ENCODE results near the gene PHACTR3.

PHACTR3 gene

GRCh38 chr20:59690101-59690500 lies 85.8 kb downstream of the PHACTR3 start:
- Histone ChIP-seq H3K27me3 (ENCODE audit: control insufficient read depth in 2 of 2, insufficient read depth in 2 of 2, low read length in 2 of 2) (no peaks in the 10 kb centered on the region), H3K4me1 (ENCODE audit: control insufficient read depth in 2 of 2, insufficient read depth in 2 of 2, low read length in 2 of 2) (no peaks in the 10 kb centered on the region), H3K27ac (ENCODE audit: low read depth in 2 of 2, low read length in 2 of 2) (no peak overlapping the region), H3K36me3 (ENCODE audit: control insufficient read depth in 2 of 2, insufficient read depth in 2 of 2, low read length in 2 of 2) (no peaks in the 10 kb centered on the region), H3K9me3 (ENCODE audit: control insufficient read depth in 2 of 2, low read length in 2 of 2) (no peaks in the 10 kb centered on the region), H3K9ac (ENCODE audit: low read depth in 1 of 2, low read length in 2 of 2) (no peak overlapping the region), H3K4me3 (ENCODE audit: low read length in 2 of 2) (no peak overlapping the region)

GRCh38 chr20:59690976-59691375 lies 86.6 kb downstream of the PHACTR3 start:
- H3K9ac ChIP-seq (ENCODE audit: low read depth in 1 of 2, low read length in 2 of 2): no peak overlapping the region
- H3K27ac ChIP-seq (ENCODE audit: low read depth in 2 of 2, low read length in 2 of 2): no peak overlapping the region
- H3K36me3 ChIP-seq (ENCODE audit: control insufficient read depth in 2 of 2, insufficient read depth in 2 of 2, low read length in 2 of 2): no peaks in the 10 kb centered on the region
- H3K4me3 ChIP-seq (ENCODE audit: low read length in 2 of 2): no peak overlapping the region
- no peaks in the 10 kb centered on the region for H3K9me3 ChIP-seq (ENCODE audit: control insufficient read depth in 2 of 2, low read length in 2 of 2)
- no peaks in the 10 kb centered on the region for H3K4me1 ChIP-seq (ENCODE audit: control insufficient read depth in 2 of 2, insufficient read depth in 2 of 2, low read length in 2 of 2)
- H3K27me3 ChIP-seq (ENCODE audit: control insufficient read depth in 2 of 2, insufficient read depth in 2 of 2, low read length in 2 of 2): no peaks in the 10 kb centered on the region

GRCh38 chr20:59692139-59692538 lies 87.8 kb downstream of the PHACTR3 start:
- no peaks in the 10 kb centered on the region for H3K36me3 ChIP-seq (ENCODE audit: control insufficient read depth in 2 of 2, insufficient read depth in 2 of 2, low read length in 2 of 2)
- H3K4me1 ChIP-seq (ENCODE audit: control insufficient read depth in 2 of 2, insufficient read depth in 2 of 2, low read length in 2 of 2): no peaks in the 10 kb centered on the region
- H3K9me3 ChIP-seq (ENCODE audit: control insufficient read depth in 2 of 2, low read length in 2 of 2): no peaks in the 10 kb centered on the region
- H3K27ac ChIP-seq (ENCODE audit: low read depth in 2 of 2, low read length in 2 of 2): no peak overlapping the region
- no peaks in the 10 kb centered on the region for H3K27me3 ChIP-seq (ENCODE audit: control insufficient read depth in 2 of 2, insufficient read depth in 2 of 2, low read length in 2 of 2)
- no peak overlapping the region for H3K9ac ChIP-seq (ENCODE audit: low read depth in 1 of 2, low read length in 2 of 2)
- no peak overlapping the region for H3K4me3 ChIP-seq (ENCODE audit: low read length in 2 of 2)

GRCh38 chr20:59693587-59693986 lies 89.2 kb downstream of the PHACTR3 start:
- H3K9ac ChIP-seq (ENCODE audit: low read depth in 1 of 2, low read length in 2 of 2): no peak overlapping the region
- H3K4me1 ChIP-seq (ENCODE audit: control insufficient read depth in 2 of 2, insufficient read depth in 2 of 2, low read length in 2 of 2): no peaks in the 10 kb centered on the region
- no peaks in the 10 kb centered on the region for H3K27me3 ChIP-seq (ENCODE audit: control insufficient read depth in 2 of 2, insufficient read depth in 2 of 2, low read length in 2 of 2)
- no peaks in the 10 kb centered on the region for H3K36me3 ChIP-seq (ENCODE audit: control insufficient read depth in 2 of 2, insufficient read depth in 2 of 2, low read length in 2 of 2)
- no peak overlapping the region for H3K4me3 ChIP-seq (ENCODE audit: low read length in 2 of 2)
- no peaks in the 10 kb centered on the region for H3K9me3 ChIP-seq (ENCODE audit: control insufficient read depth in 2 of 2, low read length in 2 of 2)
- H3K27ac ChIP-seq (ENCODE audit: low read depth in 2 of 2, low read length in 2 of 2): no peak overlapping the region

GRCh38 chr20:59696476-59696875 lies 92.1 kb downstream of the PHACTR3 start:
- Histone ChIP-seq H3K36me3 (ENCODE audit: control insufficient read depth in 2 of 2, insufficient read depth in 2 of 2, low read length in 2 of 2) (no peaks in the 10 kb centered on the region), H3K9me3 (ENCODE audit: control insufficient read depth in 2 of 2, low read length in 2 of 2) (no peaks in the 10 kb centered on the region), H3K9ac (ENCODE audit: low read depth in 1 of 2, low read length in 2 of 2) (no peak overlapping the region), H3K4me1 (ENCODE audit: control insufficient read depth in 2 of 2, insufficient read depth in 2 of 2, low read length in 2 of 2) (no peaks in the 10 kb centered on the region), H3K4me3 (ENCODE audit: low read length in 2 of 2) (no peak overlapping the region), H3K27ac (ENCODE audit: low read depth in 2 of 2, low read length in 2 of 2) (no peak overlapping the region), H3K27me3 (ENCODE audit: control insufficient read depth in 2 of 2, insufficient read depth in 2 of 2, low read length in 2 of 2) (no peaks in the 10 kb centered on the region)

- H3K4me1 ChIP-seq (ENCODE audit: control insufficient read depth in 2 of 2, insufficient read depth in 2 of 2, low read length in 2 of 2): no peaks in the 10 kb centered on the region
- H3K27ac ChIP-seq (ENCODE audit: low read depth in 2 of 2, low read length in 2 of 2): no peak overlapping the region
- H3K36me3 ChIP-seq (ENCODE audit: control insufficient read depth in 2 of 2, insufficient read depth in 2 of 2, low read length in 2 of 2): no peaks in the 10 kb centered on the region
- H3K27me3 ChIP-seq (ENCODE audit: control insufficient read depth in 2 of 2, insufficient read depth in 2 of 2, low read length in 2 of 2): no peaks in the 10 kb centered on the region
- no peaks in the 10 kb centered on the region for H3K9me3 ChIP-seq (ENCODE audit: control insufficient read depth in 2 of 2, low read length in 2 of 2)
- H3K4me3 ChIP-seq (ENCODE audit: low read length in 2 of 2): no peak overlapping the region
- H3K9ac ChIP-seq (ENCODE audit: low read depth in 1 of 2, low read length in 2 of 2): no peak overlapping the region
These were observed 92.7 kb downstream of the PHACTR3 start for GRCh38 chr20:59697068-59697467.

GRCh38 chr20:59698598-59698997 lies 94.3 kb downstream of the PHACTR3 start:
- Histone ChIP-seq H3K27me3 (ENCODE audit: control insufficient read depth in 2 of 2, insufficient read depth in 2 of 2, low read length in 2 of 2) (no peaks in the 10 kb centered on the region), H3K4me1 (ENCODE audit: control insufficient read depth in 2 of 2, insufficient read depth in 2 of 2, low read length in 2 of 2) (no peaks in the 10 kb centered on the region), H3K27ac (ENCODE audit: low read depth in 2 of 2, low read length in 2 of 2) (no peak overlapping the region), H3K9ac (ENCODE audit: low read depth in 1 of 2, low read length in 2 of 2) (no peak overlapping the region), H3K4me3 (ENCODE audit: low read length in 2 of 2) (no peak overlapping the region), H3K36me3 (ENCODE audit: control insufficient read depth in 2 of 2, insufficient read depth in 2 of 2, low read length in 2 of 2) (no peaks in the 10 kb centered on the region), H3K9me3 (ENCODE audit: control insufficient read depth in 2 of 2, low read length in 2 of 2) (no peaks in the 10 kb centered on the region)

- Histone ChIP-seq H3K4me3 (ENCODE audit: low read length in 2 of 2) (no peak overlapping the region), H3K4me1 (ENCODE audit: control insufficient read depth in 2 of 2, insufficient read depth in 2 of 2, low read length in 2 of 2) (no peaks in the 10 kb centered on the region), H3K36me3 (ENCODE audit: control insufficient read depth in 2 of 2, insufficient read depth in 2 of 2, low read length in 2 of 2) (no peaks in the 10 kb centered on the region), H3K9me3 (ENCODE audit: control insufficient read depth in 2 of 2, low read length in 2 of 2) (no peaks in the 10 kb centered on the region), H3K27ac (ENCODE audit: low read depth in 2 of 2, low read length in 2 of 2) (no peak overlapping the region), H3K9ac (ENCODE audit: low read depth in 1 of 2, low read length in 2 of 2) (no peak overlapping the region), H3K27me3 (ENCODE audit: control insufficient read depth in 2 of 2, insufficient read depth in 2 of 2, low read length in 2 of 2) (peaks cover 0 to 5% of the 10 kb centered on the region in 2 donors)
These were observed 96.9 kb downstream of the PHACTR3 start for GRCh38 chr20:59701236-59701635.

GRCh38 chr20:59703046-59703445 lies 98.7 kb downstream of the PHACTR3 start:
- Histone ChIP-seq H3K4me1 (ENCODE audit: control insufficient read depth in 2 of 2, insufficient read depth in 2 of 2, low read length in 2 of 2) (no peaks in the 10 kb centered on the region), H3K36me3 (ENCODE audit: control insufficient read depth in 2 of 2, insufficient read depth in 2 of 2, low read length in 2 of 2) (no peaks in the 10 kb centered on the region), H3K4me3 (ENCODE audit: low read length in 2 of 2) (no peak overlapping the region), H3K9ac (ENCODE audit: low read depth in 1 of 2, low read length in 2 of 2) (no peak overlapping the region), H3K27ac (ENCODE audit: low read depth in 2 of 2, low read length in 2 of 2) (no peak overlapping the region), H3K9me3 (ENCODE audit: control insufficient read depth in 2 of 2, low read length in 2 of 2) (no peaks in the 10 kb centered on the region), H3K27me3 (ENCODE audit: control insufficient read depth in 2 of 2, insufficient read depth in 2 of 2, low read length in 2 of 2) (peaks cover 0 to 5% of the 10 kb centered on the region in 2 donors)

- Histone ChIP-seq H3K9me3 (ENCODE audit: control insufficient read depth in 2 of 2, low read length in 2 of 2) (no peaks in the 10 kb centered on the region), H3K4me3 (ENCODE audit: low read length in 2 of 2) (no peak overlapping the region), H3K4me1 (ENCODE audit: control insufficient read depth in 2 of 2, insufficient read depth in 2 of 2, low read length in 2 of 2) (no peaks in the 10 kb centered on the region), H3K27me3 (ENCODE audit: control insufficient read depth in 2 of 2, insufficient read depth in 2 of 2, low read length in 2 of 2) (peaks cover 0 to 5% of the 10 kb centered on the region in 2 donors), H3K9ac (ENCODE audit: low read depth in 1 of 2, low read length in 2 of 2) (no peak overlapping the region), H3K27ac (ENCODE audit: low read depth in 2 of 2, low read length in 2 of 2) (no peak overlapping the region), H3K36me3 (ENCODE audit: control insufficient read depth in 2 of 2, insufficient read depth in 2 of 2, low read length in 2 of 2) (no peaks in the 10 kb centered on the region)
These were observed 101.5 kb downstream of the PHACTR3 start for GRCh38 chr20:59705651-59706399.

GRCh38 chr20:59706400-59706693 lies 102.0 kb downstream of the PHACTR3 start:
- Histone ChIP-seq H3K4me3 (ENCODE audit: low read length in 2 of 2) (no peak overlapping the region), H3K9me3 (ENCODE audit: control insufficient read depth in 2 of 2, low read length in 2 of 2) (no peaks in the 10 kb centered on the region), H3K27me3 (ENCODE audit: control insufficient read depth in 2 of 2, insufficient read depth in 2 of 2, low read length in 2 of 2) (peaks cover 0 to 5% of the 10 kb centered on the region in 2 donors), H3K4me1 (ENCODE audit: control insufficient read depth in 2 of 2, insufficient read depth in 2 of 2, low read length in 2 of 2) (no peaks in the 10 kb centered on the region), H3K9ac (ENCODE audit: low read depth in 1 of 2, low read length in 2 of 2) (no peak overlapping the region), H3K36me3 (ENCODE audit: control insufficient read depth in 2 of 2, insufficient read depth in 2 of 2, low read length in 2 of 2) (no peaks in the 10 kb centered on the region), H3K27ac (ENCODE audit: low read depth in 2 of 2, low read length in 2 of 2) (no peak overlapping the region)
